A549 treated with CORT108297 at 1 μM for 4 hours (cell line): ENCODE measurements around the gene FAM25G. TPM values are rescaled to one million over a fixed set of nuclear protein-coding genes. Genes with fewer than 3 reads are reported as not detected.

ENCODE experiments used
- total RNA-seq: library from RNA; stranded (reverse); fragments of 200-300 nt; extraction: Qiagen RNA extraction; gene quantifications from 5 replicates; pipeline ENCODE4 v1.2.3, GENCODE V29; 2022

FAM25G gene
- 1.1 to 1.8 TPM (median 1.5 TPM) in 3 of 5 replicates, not detected in the others for total RNA-seq

DNA sequence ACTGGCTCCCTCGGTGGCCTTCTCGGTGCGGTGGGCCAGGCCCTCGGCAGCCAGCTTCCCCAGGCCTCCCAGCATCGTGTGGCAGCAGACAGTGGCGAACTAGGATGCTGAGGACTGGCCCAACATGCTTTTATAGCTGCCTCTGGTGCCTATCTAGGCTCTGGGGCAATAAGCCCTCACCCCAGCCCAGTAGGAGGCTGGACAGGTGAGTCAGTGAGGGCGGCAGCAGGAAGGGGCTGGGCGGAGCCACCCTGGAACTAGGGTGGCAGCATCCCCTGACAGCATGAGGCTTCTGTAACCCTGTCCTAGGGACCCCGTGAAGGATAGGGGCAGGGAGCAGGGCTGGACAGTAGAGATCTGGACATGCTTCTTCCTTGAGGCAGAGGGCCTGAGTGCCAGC is at the start of gene FAM25G:
FAM25G (minus strand) TSS at position 101 of the 400 bp plus-strand sequence; CDS start at position 75, 26 bp downstream.

DNA sequence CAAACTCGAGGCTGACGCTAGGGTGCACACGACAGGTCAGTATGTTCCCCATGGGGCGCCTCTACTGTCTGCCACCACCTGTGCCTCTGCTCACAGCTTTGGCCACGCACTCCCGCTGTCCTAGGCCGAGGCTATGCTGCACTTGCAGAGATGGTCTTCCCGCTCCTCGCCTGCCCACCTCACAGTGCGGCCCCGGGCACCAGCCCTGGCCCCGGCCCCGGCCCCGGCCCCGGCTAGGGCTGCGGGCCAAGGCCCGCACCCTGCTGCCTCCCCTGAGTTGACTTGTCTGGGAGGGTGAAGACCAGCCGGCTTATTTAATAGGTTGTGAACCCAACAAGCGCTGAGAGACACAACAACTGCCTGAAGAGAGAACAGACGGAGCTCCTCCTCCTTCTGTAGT is 32.0 kb upstream of the FAM25G start, which contains the start of gene AGAP9:
AGAP9 (minus strand) TSS at position 164 of the 400 bp plus-strand sequence; CDS start at position 52, 112 bp downstream.

DNA sequence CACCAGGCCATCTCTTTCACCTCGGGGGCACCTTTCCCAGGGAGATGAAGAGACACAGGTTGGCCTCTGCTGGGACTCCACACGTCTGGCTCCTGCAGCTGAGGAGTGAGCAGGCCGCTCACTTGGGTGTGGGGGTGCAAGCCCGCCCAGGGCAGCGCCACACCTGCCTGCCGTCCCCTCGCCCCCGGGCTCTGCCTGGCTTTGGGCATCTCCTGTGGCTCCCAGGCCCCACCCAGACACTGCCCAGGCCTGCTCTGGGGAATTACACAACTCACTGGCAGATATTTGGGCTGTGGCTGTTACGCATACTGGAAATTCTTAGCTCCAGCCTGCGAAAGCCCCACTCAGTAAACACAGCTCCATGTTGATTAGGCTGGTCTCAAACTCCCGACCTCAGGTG is 7.6 kb downstream of the FAM25G start, which contains the start of gene ANXA8:
ANXA8 (minus strand) TSS at position 193 of the 400 bp plus-strand sequence; CDS start at position 11, 182 bp downstream.

Other genes with a start within 250 kb of the FAM25G start
- 0.06 to 0.14 TPM (median 0.09 TPM) in 5 replicates for gene GDF10, start 191.5 kb downstream of the FAM25G start, total RNA-seq
- not detected in 5 replicates for gene GDF2, start 169.2 kb downstream of the FAM25G start, total RNA-seq
- gene RBP3, start 143.3 kb downstream of the FAM25G start, total RNA-seq = not detected in 5 replicates
- gene ZNF488, start 107.4 kb downstream of the FAM25G start, total RNA-seq = 10.3 to 15.1 TPM (median 13.3 TPM) in 5 replicates
- 28.8 to 40.9 TPM (median 33.6 TPM) in 5 replicates for gene ANXA8, start 7.6 kb downstream of the FAM25G start, total RNA-seq
- 9.1 to 11.7 TPM (median 10.3 TPM) in 5 replicates for gene AGAP9, start 31.9 kb upstream of the FAM25G start, total RNA-seq